K562 (cell line): Measurements from ENCODE around the gene STK36. TPM values are rescaled to one million over a fixed set of nuclear protein-coding genes. Genes with fewer than 3 reads are reported as not detected.
A peak's percentile ranks its signal among the peaks of the same experiment; 100 is the strongest.

Source experiments
- AFF1 ChIP-seq, 2 experiments: fragments of 450-650 bp; IDR thresholded peaks; 2 replicates each; pipeline ENCODE4 v1.6.1; 2018; ENCODE audit warnings: mild to moderate bottlenecking in 2 of 2, low read depth in 1 of 2; ENCODE audit not compliant: partially characterized antibody in 2 of 2
- DIDO1 ChIP-seq: fragments of 450-650 bp; IDR thresholded peaks from 2 replicates; pipeline ENCODE4 v1.6.1; 2016; ENCODE audit warnings: low read depth, missing biosample characterization, missing genetic modification characterization
- DMBX1 ChIP-seq: fragments of 250-450 bp; sonication (Bioruptor Pico); IDR thresholded peaks from 2 replicates; pipeline ENCODE4 v1.8.0; 2022; ENCODE audit warnings: inconsistent platforms, mild to moderate bottlenecking, moderate library complexity, borderline replicate concordance
- ELF4 ChIP-seq: fragments of 450-650 bp; formaldehyde crosslinking; IDR thresholded peaks from 2 replicates; pipeline ENCODE4 v1.4.0; 2022; ENCODE audit warnings: missing genetic modification characterization
- GMEB1 ChIP-seq: fragments of 250-450 bp; sonication (Bioruptor Pico); IDR thresholded peaks from 2 replicates; pipeline ENCODE4 v1.4.0; 2020; ENCODE audit warnings: mild to moderate bottlenecking
- NR2C2 ChIP-seq, 2 experiments: fragments of 200-800 bp in 1 of 2; sonication (Bioruptor generic) in 1 of 2; sonication (generic) in 1 of 2; formaldehyde crosslinking in 1 of 2; IDR thresholded peaks; 2 replicates each; pipeline versions ENCODE4 v1.6.1 to v1.8.0; 2016 to 2022; ENCODE audit warnings: mild to moderate bottlenecking in 1 of 2, missing compliant biosample characterization in 1 of 2, missing genetic modification characterization in 1 of 2, missing genetic modification reagents in 1 of 2
- PRDM10 ChIP-seq: fragments of 450-650 bp; IDR thresholded peaks from 2 replicates; pipeline ENCODE4 v1.6.1; 2018; ENCODE audit not compliant: partially characterized antibody
- RBM14 ChIP-seq: fragments of 200-400 bp; formaldehyde crosslinking; IDR thresholded peaks from 2 replicates; pipeline ENCODE4 v1.6.1; 2018; ENCODE audit warnings: low read depth, mild to moderate bottlenecking, low read length, moderate library complexity, borderline replicate concordance; ENCODE audit not compliant: insufficient read depth
- SMC3 ChIP-seq: conservative IDR thresholded peaks from 2 replicates; pipeline ENCODE4 v1.6.1; 2011; ENCODE audit warnings: low read depth, low read length, improper control_type of control experiment; ENCODE audit not compliant: insufficient read depth
- XRCC4 ChIP-seq: IDR thresholded peaks from one replicate; pipeline ENCODE4 v1.6.1; 2011; ENCODE audit not compliant: insufficient read depth, insufficient read length; ENCODE audit errors: extremely low read depth
- ZBTB17 ChIP-seq: fragments of 450-650 bp; formaldehyde crosslinking; IDR thresholded peaks from 2 replicates; pipeline ENCODE4 v1.4.0; 2020; ENCODE audit warnings: mild to moderate bottlenecking
- ZBTB9 ChIP-seq: fragments of 450-650 bp; formaldehyde crosslinking; IDR thresholded peaks from 2 replicates; pipeline ENCODE4 v1.4.0; 2020; ENCODE audit warnings: mild to moderate bottlenecking, moderate library complexity
- polyA plus RNA-seq, 8 experiments: library from polyadenylated mRNA; depleted of rRNA in 4 of 8; stranded (reverse) in 5 of 8; unstranded in 3 of 8; fragments of >200 nt; fragmentation: Nextera tagmentation in 2 of 8; fragmentation: Illumina TruSeq in 1 of 8; extraction: Ambion mirVana in 2 of 8; extraction: Trizol in 1 of 8; gene quantifications; 2 replicates each; pipeline versions ENCODE4 v1.2.1 to v1.2.3, GENCODE V29; 2011 to 2014; ENCODE audit warnings: inconsistent platforms in 1 of 8, missing spikeins in 1 of 8
- total RNA-seq, 7 experiments: library from RNA; depleted of rRNA in 6 of 7; stranded (reverse); fragments of >200 nt in 6 of 7; fragmentation: Illumina TruSeq in 2 of 7; extraction: Trizol in 2 of 7; gene quantifications; 2 replicates each; pipeline versions ENCODE4 v1.2.1 to v1.2.3, GENCODE V29; 2011 to 2021; ENCODE audit warnings: low replicate concordance in 1 of 7

The STK36 gene
- total and polyA plus RNA-seq, 9 of the 15 experiments (the other 6 are each of a cell fraction or from before 2014, with no cell fraction given): 3.5 to 12.4 (median 6.7) TPM

GRCh38 chr2:218671654-218672566, at the start of gene STK36, which contains the start of gene RNF25 (continued):
- TF ChIP-seq PRDM10: peak; percentile 68
- no peak for TF ChIP-seq NR2C2 (CRISPR knock-in tag; IDR thresholded peaks at IDR 0.05)
- peak; percentile 60 for TF ChIP-seq NR2C2 (tag; IDR thresholded peaks at IDR 0.05)
- no peak for TF ChIP-seq XRCC4
- no peak for TF ChIP-seq ZBTB9
- TF ChIP-seq SMC3: no peak
- TF ChIP-seq GMEB1 (CRISPR knock-in tag): no peak
- TF ChIP-seq DMBX1: no peak
- peak in 1 of 2 experiments; percentile 25 for TF ChIP-seq AFF1 (IDR thresholded peaks at IDR 0.05; ENCODE audit: low read depth in 1 of 2, partially characterized antibody in 2 of 2)
- peak; percentile 69; the same call in 1 of the 2 replicates for TF ChIP-seq ELF4 (CRISPR knock-in tag)
- peak; percentile 35; the same call in 1 of the 2 replicates for TF ChIP-seq ZBTB17 (CRISPR knock-in tag)
- TF ChIP-seq RBM14: no peak
- TF ChIP-seq DIDO1 (tag): peak; percentile 77
